T-helper 1 cell treated with Interleukin-12 subunit alpha and Interleukin-12 subunit beta and Interleukin-4 antibody, amounts not matched to agents 30 μg/mL and 1 μg/mL, for 36 hours (primary cell): ENCODE data around the gene LINGO1.

Experiments
- H3K27ac Mint-ChIP-seq: one replicate; pipeline ENCODE4 v1.8.0; 2021; ENCODE audit warnings: mild to moderate bottlenecking, mixed read lengths
- H3K27me3 Mint-ChIP-seq: one replicate; pipeline ENCODE4 v1.8.0; 2021; ENCODE audit warnings: low read depth, mixed read lengths
- H3K36me3 Mint-ChIP-seq: one replicate; pipeline ENCODE4 v1.8.0; 2021; ENCODE audit warnings: low read depth, mixed read lengths
- H3K4me1 Mint-ChIP-seq: one replicate; pipeline ENCODE4 v1.8.0; 2021; ENCODE audit warnings: low read depth, mixed read lengths
- H3K4me3 Mint-ChIP-seq: one replicate; pipeline ENCODE4 v1.8.0; 2021; ENCODE audit warnings: mild to moderate bottlenecking, moderate library complexity, mixed read lengths
- H3K9me3 Mint-ChIP-seq: one replicate; pipeline ENCODE4 v1.8.0; 2021; ENCODE audit warnings: mixed read lengths

The LINGO1 gene

GRCh38 chr15:77645602-77646001 is 12.9 kb upstream of the LINGO1 start:
- H3K9me3 Mint-ChIP-seq, result no peaks in the 10 kb centered on the region
- no peak overlapping the region for H3K4me3 Mint-ChIP-seq
- H3K36me3 Mint-ChIP-seq, result no peaks in the 10 kb centered on the region
- no peaks in the 10 kb centered on the region for H3K4me1 Mint-ChIP-seq
- H3K27ac Mint-ChIP-seq, result no peak overlapping the region
- peaks cover 2% of the 10 kb centered on the region for H3K27me3 Mint-ChIP-seq

- Mint-ChIP-seq H3K27me3 (no peaks in the 10 kb centered on the region), H3K9me3 (no peaks in the 10 kb centered on the region)
These were observed 12.0 kb upstream of the LINGO1 start for GRCh38 chr15:77644543-77645247.

GRCh38 chr15:77643764-77644163 is 11.1 kb upstream of the LINGO1 start:
- H3K9me3 Mint-ChIP-seq, result no peaks in the 10 kb centered on the region
- no peaks in the 10 kb centered on the region for H3K36me3 Mint-ChIP-seq
- H3K27me3 Mint-ChIP-seq, result no peaks in the 10 kb centered on the region
- no peaks in the 10 kb centered on the region for H3K4me1 Mint-ChIP-seq
- no peak overlapping the region for H3K4me3 Mint-ChIP-seq
- no peak overlapping the region for H3K27ac Mint-ChIP-seq

More at GRCh38 chr15:77644543-77645247, 12.0 kb upstream of the LINGO1 start:
- Mint-ChIP-seq H3K27ac (no peak overlapping the region), H3K4me1 (no peaks in the 10 kb centered on the region), H3K4me3 (no peak overlapping the region), H3K36me3 (no peaks in the 10 kb centered on the region)

DNA sequence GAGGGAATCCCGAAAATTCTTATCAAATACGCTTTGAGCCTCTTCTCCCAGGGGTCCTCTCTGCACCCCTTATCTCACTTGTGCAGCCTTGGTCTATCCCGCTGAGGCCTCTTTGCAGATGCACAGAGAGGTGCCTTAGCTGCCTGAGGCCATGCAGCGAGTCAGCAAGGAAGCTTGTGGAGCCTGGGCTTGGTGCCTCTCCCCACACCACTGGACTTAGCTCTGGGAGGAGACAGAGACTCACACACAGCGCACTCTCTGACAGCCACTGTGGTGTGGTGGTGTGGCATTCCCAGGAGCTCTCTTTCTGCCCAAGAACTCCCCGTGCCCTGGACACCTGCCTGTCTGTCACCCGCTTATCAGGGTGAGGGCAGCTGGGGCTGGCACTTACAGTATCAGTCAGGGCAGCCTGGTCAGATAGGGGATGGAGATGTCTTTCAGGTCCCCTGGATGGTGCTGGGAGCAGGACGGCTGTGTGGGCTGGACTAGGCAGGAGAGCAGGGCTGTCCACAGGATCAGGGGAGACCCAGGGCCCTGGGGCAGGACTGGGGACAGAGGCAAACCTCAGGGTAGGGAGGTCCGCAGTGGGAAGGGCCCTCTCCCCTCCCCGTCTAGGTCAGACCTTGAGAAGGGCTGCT is 10.2 kb upstream of the LINGO1 start:
- no peaks in the 10 kb centered on the region for H3K36me3 Mint-ChIP-seq
- H3K4me3 Mint-ChIP-seq, result no peak overlapping the region
- H3K27me3 Mint-ChIP-seq, result no peaks in the 10 kb centered on the region
- no peaks in the 10 kb centered on the region for H3K9me3 Mint-ChIP-seq
- no peaks in the 10 kb centered on the region for H3K4me1 Mint-ChIP-seq
- no peak overlapping the region for H3K27ac Mint-ChIP-seq

- Mint-ChIP-seq H3K27ac (no peak overlapping the region), H3K27me3 (peaks cover 3% of the 10 kb centered on the region), H3K4me3 (no peak overlapping the region), H3K9me3 (no peaks in the 10 kb centered on the region), H3K4me1 (no peaks in the 10 kb centered on the region), H3K36me3 (no peaks in the 10 kb centered on the region)
These were observed 9.3 kb upstream of the LINGO1 start for GRCh38 chr15:77641999-77642398.

DNA sequence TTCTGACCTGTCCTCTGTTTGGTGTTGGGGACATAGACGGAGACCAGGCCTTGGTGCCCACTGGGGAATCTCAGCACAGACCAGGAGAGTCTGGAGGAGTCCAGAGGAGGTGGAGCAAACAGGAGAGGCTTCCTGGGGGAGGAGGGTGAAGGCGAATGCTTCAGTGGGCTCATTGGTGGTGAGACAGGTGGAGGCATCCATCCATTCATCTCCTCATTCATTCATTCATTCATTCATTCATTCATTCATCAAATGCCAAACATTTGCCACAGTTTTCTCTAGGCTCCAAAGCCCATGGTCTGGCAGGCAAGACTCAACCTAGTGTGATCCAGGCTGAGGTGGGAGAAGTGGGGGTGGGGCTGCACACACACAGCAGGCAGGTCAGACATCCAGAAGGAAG is 7.9 kb upstream of the LINGO1 start:
- no peaks in the 10 kb centered on the region for H3K4me1 Mint-ChIP-seq
- H3K27ac Mint-ChIP-seq, result no peak overlapping the region
- H3K4me3 Mint-ChIP-seq, result no peak overlapping the region
- no peaks in the 10 kb centered on the region for H3K9me3 Mint-ChIP-seq
- no peaks in the 10 kb centered on the region for H3K36me3 Mint-ChIP-seq
- peaks cover 11% of the 10 kb centered on the region for H3K27me3 Mint-ChIP-seq

DNA sequence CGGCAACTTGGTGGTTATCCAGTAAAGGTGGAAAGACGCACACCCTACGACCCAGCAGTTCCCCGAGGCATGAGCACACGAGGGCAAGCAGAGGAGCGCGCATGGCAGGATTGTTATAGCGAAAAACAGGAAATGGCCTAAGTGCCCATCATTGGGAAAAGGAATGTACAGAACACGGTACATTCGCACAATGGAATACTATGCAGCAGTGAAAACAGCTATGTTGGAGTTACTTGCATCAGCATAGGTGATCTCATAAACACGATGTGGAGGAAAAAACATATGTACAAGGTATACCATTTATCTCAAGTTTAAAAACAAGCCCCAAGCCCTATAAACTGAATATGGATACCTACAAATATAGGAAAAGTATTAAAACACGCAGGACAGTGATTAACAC is 6.7 kb upstream of the LINGO1 start:
- H3K27me3 Mint-ChIP-seq, result peaks cover 19% of the 10 kb centered on the region
- no peaks in the 10 kb centered on the region for H3K9me3 Mint-ChIP-seq
- H3K4me1 Mint-ChIP-seq, result no peaks in the 10 kb centered on the region
- H3K27ac Mint-ChIP-seq, result no peak overlapping the region
- no peaks in the 10 kb centered on the region for H3K36me3 Mint-ChIP-seq
- H3K4me3 Mint-ChIP-seq, result no peak overlapping the region

DNA sequence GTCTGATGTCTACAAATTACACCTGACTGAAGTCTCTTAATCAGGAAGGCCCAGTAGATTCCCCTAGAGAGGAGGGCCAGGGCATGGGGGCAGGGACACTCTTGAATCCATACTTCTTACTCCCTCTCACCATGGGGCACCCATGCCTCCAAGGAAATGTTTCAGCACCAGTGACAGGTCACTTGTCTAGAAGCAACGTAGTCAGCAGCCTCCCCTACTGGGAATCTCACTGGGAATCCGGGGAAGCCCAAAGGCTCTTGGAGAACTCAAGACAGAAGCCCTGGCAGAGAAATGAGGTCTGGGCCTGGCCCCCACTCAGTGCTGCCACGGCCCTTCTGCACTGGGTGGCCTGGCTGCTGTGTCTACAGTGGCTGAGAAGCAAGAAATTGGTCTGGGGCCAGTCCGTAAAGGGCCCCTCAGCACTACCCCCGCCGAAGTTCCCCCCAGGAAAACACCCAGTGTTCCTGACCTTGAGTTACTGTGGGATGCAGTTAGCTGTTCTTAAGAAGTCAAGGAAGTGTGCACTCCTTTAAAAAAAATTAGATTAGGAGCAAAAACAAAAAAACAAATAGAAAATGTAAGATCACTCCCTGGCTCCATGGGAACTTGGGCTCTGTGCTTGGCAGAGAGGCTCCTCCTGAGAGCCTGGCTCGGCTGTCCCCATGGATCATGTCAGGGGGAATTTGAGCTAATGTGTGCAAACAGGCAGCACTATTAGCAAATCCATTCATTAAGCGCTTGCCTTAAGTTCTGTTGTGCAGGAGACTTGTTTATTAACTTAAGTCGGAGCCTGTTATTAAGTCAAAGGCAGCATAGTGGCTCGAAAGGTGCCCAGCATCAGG is 5.4 kb upstream of the LINGO1 start:
- H3K36me3 Mint-ChIP-seq, result no peaks in the 10 kb centered on the region
- peaks cover 6% of the 10 kb centered on the region for H3K4me1 Mint-ChIP-seq
- H3K27ac Mint-ChIP-seq, result no peak overlapping the region
- H3K27me3 Mint-ChIP-seq, result peaks cover 28% of the 10 kb centered on the region
- H3K9me3 Mint-ChIP-seq, result no peaks in the 10 kb centered on the region
- H3K4me3 Mint-ChIP-seq, result no peak overlapping the region

- H3K27ac Mint-ChIP-seq, result no peak overlapping the region
These were observed 3.5 kb upstream of the LINGO1 start for GRCh38 chr15:77636209-77636608.

GRCh38 chr15:77634266-77634962 is 1.7 kb upstream of the LINGO1 start:
- H3K27me3 Mint-ChIP-seq, result peaks cover 50% of the 10 kb centered on the region
- no peak overlapping the region for H3K27ac Mint-ChIP-seq
- H3K36me3 Mint-ChIP-seq, result no peaks in the 10 kb centered on the region
- no peaks in the 10 kb centered on the region for H3K9me3 Mint-ChIP-seq
- peak overlapping the region; percentile 41 for H3K4me3 Mint-ChIP-seq
- H3K4me1 Mint-ChIP-seq, result peaks cover 6% of the 10 kb centered on the region

More at GRCh38 chr15:77636209-77636608, 3.5 kb upstream of the LINGO1 start:
- Mint-ChIP-seq H3K4me3 (no peak overlapping the region), H3K27me3 (peaks cover 35% of the 10 kb centered on the region), H3K36me3 (no peaks in the 10 kb centered on the region), H3K4me1 (peaks cover 6% of the 10 kb centered on the region), H3K9me3 (no peaks in the 10 kb centered on the region)

DNA sequence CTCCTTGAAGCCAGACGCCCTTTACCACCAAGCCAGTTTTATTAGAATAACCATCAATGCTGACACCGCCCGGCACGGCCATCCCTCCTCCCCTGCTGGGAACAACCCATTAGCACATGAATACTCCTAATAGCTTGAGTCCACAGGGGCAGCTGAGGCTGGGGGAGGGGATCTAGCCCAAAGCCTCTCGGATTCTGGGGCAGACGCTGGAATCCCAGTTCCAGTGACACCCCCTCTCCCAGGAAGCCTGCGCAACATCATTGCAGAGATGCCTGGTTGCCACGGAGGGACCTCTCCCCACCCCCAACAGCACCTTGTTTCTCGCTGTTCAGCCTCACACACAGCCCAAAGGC is 1.2 kb upstream of the LINGO1 start:
- peaks cover 6% of the 10 kb centered on the region for H3K4me1 Mint-ChIP-seq
- no peaks in the 10 kb centered on the region for H3K36me3 Mint-ChIP-seq
- H3K27ac Mint-ChIP-seq, result no peak overlapping the region
- no peak overlapping the region for H3K4me3 Mint-ChIP-seq
- H3K9me3 Mint-ChIP-seq, result no peaks in the 10 kb centered on the region
- peaks cover 56% of the 10 kb centered on the region for H3K27me3 Mint-ChIP-seq

GRCh38 chr15:77633134-77633912 is 611 bp upstream of the LINGO1 start:
- Mint-ChIP-seq H3K27me3 (peaks cover 60% of the 10 kb centered on the region), H3K4me1 (peaks cover 6% of the 10 kb centered on the region), H3K9me3 (no peaks in the 10 kb centered on the region), H3K27ac (no peak overlapping the region), H3K4me3 (no peak overlapping the region), H3K36me3 (no peaks in the 10 kb centered on the region)

GRCh38 chr15:77631745-77632533 is 773 bp downstream of the LINGO1 start:
- Mint-ChIP-seq H3K36me3 (no peaks in the 10 kb centered on the region), H3K27me3 (peaks cover 63% of the 10 kb centered on the region), H3K4me1 (peaks cover 6% of the 10 kb centered on the region), H3K27ac (no peak overlapping the region), H3K9me3 (no peaks in the 10 kb centered on the region), H3K4me3 (no peak overlapping the region)
